ENCODE measurements around the gene CFAP53.

DNA sequence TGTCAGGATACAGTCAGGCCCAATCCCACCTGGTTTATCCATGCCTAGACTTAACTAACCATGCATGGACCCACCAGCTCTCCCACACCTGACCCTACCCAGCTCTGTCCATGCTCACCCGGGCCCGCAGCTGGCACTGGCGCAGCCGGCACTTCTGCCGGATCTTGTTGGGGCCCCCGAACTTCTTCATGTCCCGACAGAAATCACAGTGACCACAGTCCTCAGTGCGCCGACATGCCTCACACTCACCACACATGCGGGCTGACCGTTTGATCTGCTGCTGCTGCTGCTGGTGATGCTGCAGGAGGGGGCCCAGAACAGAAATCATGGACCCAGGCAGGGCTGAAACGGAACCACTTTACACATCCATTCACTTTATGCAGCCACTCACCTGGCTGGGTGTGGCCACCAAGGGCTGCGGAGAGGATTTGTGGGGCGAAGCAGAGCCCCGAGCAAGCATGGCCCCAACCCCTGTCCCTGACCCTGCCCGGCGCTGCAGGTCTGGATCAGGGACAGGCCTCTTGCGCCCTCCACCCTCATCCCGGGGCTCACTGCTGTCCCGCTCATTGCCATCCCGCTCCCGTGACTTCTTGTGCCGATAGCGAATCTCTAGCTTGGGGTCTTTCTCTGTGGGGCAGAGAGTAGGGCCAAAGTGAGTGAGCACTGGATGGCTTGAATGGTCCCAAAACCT, 19.5 kb upstream of the CFAP53 start:
- TF ChIP-seq POLR2A (IDR thresholded peaks at IDR 0.05; ENCODE audit: low read length) (no peak), GATA1 (IDR thresholded peaks at IDR 0.05; ENCODE audit: low read depth, low read length) (no peak)
